Measurements from ENCODE around the gene MAPK14. TPM values are rescaled to one million over a fixed set of nuclear protein-coding genes. Genes with fewer than 3 reads are reported as not detected.

Gene MAPK14
- total RNA-seq, 1 experiment from 2014 or later, result 56.8 TPM

GRCh38 chr6:36113703-36114102, 86.1 kb downstream of the MAPK14 start:
- H3K4me1 ChIP-seq (ENCODE audit: insufficient read depth, low read length), result no peaks in the 10 kb centered on the region
- H3K9ac ChIP-seq (ENCODE audit: low read length), result no peak overlapping the region
- H2AFZ ChIP-seq (ENCODE audit: low read length), result no peak overlapping the region
- no peaks in the 10 kb centered on the region for H4K20me1 ChIP-seq (ENCODE audit: low read length)
- TF ChIP-seq EZH2 (IDR thresholded peaks at IDR 0.05; ENCODE audit: low read length, unreplicated experiment), result no peak
- TF ChIP-seq EZH2phosphoT487 (IDR thresholded peaks at IDR 0.05; ENCODE audit: borderline replicate concordance, low read length), result no peak
- TF ChIP-seq CTCF (conservative IDR thresholded peaks at IDR 0.05; ENCODE audit: low read depth, low read length), result no peak
- no peak overlapping the region for H3K4me3 ChIP-seq (ENCODE audit: low read length)
- H3K36me3 ChIP-seq (ENCODE audit: low read depth, low read length), result peaks cover 14% of the 10 kb centered on the region
- no peaks in the 10 kb centered on the region for H3K79me2 ChIP-seq (ENCODE audit: low read length)
- CTCF ChIA-PET, result no interaction called here
- intact Hi-C loops (cut with micrococcal nuclease), result no loop called here
- POLR2A ChIA-PET (ENCODE audit: unreplicated experiment), result no interaction called here
- H3K27me3 ChIP-seq (ENCODE audit: low read length), result no peaks in the 10 kb centered on the region
- DNase-seq (no peak), ATAC-seq (no peak)
- H3K9me2 ChIP-seq (replicated peaks; ENCODE audit: low read length), result no peaks in the 10 kb centered on the region
- H3F3A ChIP-seq (ENCODE audit: low read length, unreplicated experiment), result no peaks in the 10 kb centered on the region
- no peaks in the 10 kb centered on the region for H3K9me3 ChIP-seq (ENCODE audit: low read length)
- no TSS peak for BruUV-seq (replicated peaks)
- H3K4me2 ChIP-seq (ENCODE audit: low read length), result no peak overlapping the region
- no peak overlapping the region for H3K27ac ChIP-seq (ENCODE audit: low read length)

GRCh38 chr6:36114798-36115408, 87.3 kb downstream of the MAPK14 start:
- Histone ChIP-seq H3K79me2 (ENCODE audit: low read length) (no peaks in the 10 kb centered on the region), H4K20me1 (ENCODE audit: low read length) (no peaks in the 10 kb centered on the region), H3K4me3 (ENCODE audit: low read length) (no peak overlapping the region), H3K9ac (ENCODE audit: low read length) (no peak overlapping the region), H3K27me3 (ENCODE audit: low read length) (no peaks in the 10 kb centered on the region), H3K4me2 (ENCODE audit: low read length) (no peak overlapping the region), H3F3A (ENCODE audit: low read length, unreplicated experiment) (no peaks in the 10 kb centered on the region), H2AFZ (ENCODE audit: low read length) (no peak overlapping the region), H3K4me1 (ENCODE audit: insufficient read depth, low read length) (peaks cover 2% of the 10 kb centered on the region), H3K9me2 (replicated peaks; ENCODE audit: low read length) (no peaks in the 10 kb centered on the region), H3K36me3 (ENCODE audit: low read depth, low read length) (peaks cover 5% of the 10 kb centered on the region; the same call in 1 of the 2 replicates), H3K27ac (ENCODE audit: low read length) (no peak overlapping the region), H3K9me3 (ENCODE audit: low read length) (no peaks in the 10 kb centered on the region)
- DNase-seq (no peak), ATAC-seq (no peak)
- TF ChIP-seq EZH2phosphoT487 (IDR thresholded peaks at IDR 0.05; ENCODE audit: borderline replicate concordance, low read length), result no peak
- TF ChIP-seq CTCF (conservative IDR thresholded peaks at IDR 0.05; ENCODE audit: low read depth, low read length), result no peak
- no peak for TF ChIP-seq EZH2 (IDR thresholded peaks at IDR 0.05; ENCODE audit: low read length, unreplicated experiment)
- POLR2A ChIA-PET (ENCODE audit: unreplicated experiment), result no interaction called here
- BruUV-seq (replicated peaks), result no TSS peak
- CTCF ChIA-PET, result no interaction called here
- intact Hi-C loops (cut with micrococcal nuclease), result no loop called here

GRCh38 chr6:36115412-36115811, 87.8 kb downstream of the MAPK14 start:
- ATAC-seq (no peak), DNase-seq (no peak)
- Histone ChIP-seq H3F3A (ENCODE audit: low read length, unreplicated experiment) (peaks cover 2% of the 10 kb centered on the region), H3K36me3 (ENCODE audit: low read depth, low read length) (0 out of 2 replicates have a peak, but pooled peaks cover 5% of the 10 kb centered on the region), H3K79me2 (ENCODE audit: low read length) (no peaks in the 10 kb centered on the region), H3K9ac (ENCODE audit: low read length) (no peak overlapping the region), H2AFZ (ENCODE audit: low read length) (no peak overlapping the region), H3K9me3 (ENCODE audit: low read length) (no peaks in the 10 kb centered on the region), H3K27ac (ENCODE audit: low read length) (no peak overlapping the region), H3K4me3 (ENCODE audit: low read length) (no peak overlapping the region), H3K4me1 (ENCODE audit: insufficient read depth, low read length) (peaks cover 7% of the 10 kb centered on the region), H3K27me3 (ENCODE audit: low read length) (no peaks in the 10 kb centered on the region), H4K20me1 (ENCODE audit: low read length) (no peaks in the 10 kb centered on the region), H3K9me2 (replicated peaks; ENCODE audit: low read length) (no peaks in the 10 kb centered on the region), H3K4me2 (ENCODE audit: low read length) (no peak overlapping the region)
- intact Hi-C loops (cut with micrococcal nuclease), result no loop called here
- TF ChIP-seq EZH2phosphoT487 (IDR thresholded peaks at IDR 0.05; ENCODE audit: borderline replicate concordance, low read length), result no peak
- no peak for TF ChIP-seq CTCF (conservative IDR thresholded peaks at IDR 0.05; ENCODE audit: low read depth, low read length)
- TF ChIP-seq EZH2 (IDR thresholded peaks at IDR 0.05; ENCODE audit: low read length, unreplicated experiment), result no peak
- POLR2A ChIA-PET (ENCODE audit: unreplicated experiment), result no interaction called here
- CTCF ChIA-PET, result no interaction called here
- BruUV-seq (replicated peaks), result no TSS peak

Data from PC-3 (cell line).